Measurements from ENCODE around the gene ADAMTSL2. TPM values are rescaled to one million over a fixed set of nuclear protein-coding genes. Genes with fewer than 3 reads are reported as not detected.

The ADAMTSL2 gene
- total RNA-seq, 4 donors from 2014 or later = 0.34 to 0.75 (median 0.57) TPM

DNA sequence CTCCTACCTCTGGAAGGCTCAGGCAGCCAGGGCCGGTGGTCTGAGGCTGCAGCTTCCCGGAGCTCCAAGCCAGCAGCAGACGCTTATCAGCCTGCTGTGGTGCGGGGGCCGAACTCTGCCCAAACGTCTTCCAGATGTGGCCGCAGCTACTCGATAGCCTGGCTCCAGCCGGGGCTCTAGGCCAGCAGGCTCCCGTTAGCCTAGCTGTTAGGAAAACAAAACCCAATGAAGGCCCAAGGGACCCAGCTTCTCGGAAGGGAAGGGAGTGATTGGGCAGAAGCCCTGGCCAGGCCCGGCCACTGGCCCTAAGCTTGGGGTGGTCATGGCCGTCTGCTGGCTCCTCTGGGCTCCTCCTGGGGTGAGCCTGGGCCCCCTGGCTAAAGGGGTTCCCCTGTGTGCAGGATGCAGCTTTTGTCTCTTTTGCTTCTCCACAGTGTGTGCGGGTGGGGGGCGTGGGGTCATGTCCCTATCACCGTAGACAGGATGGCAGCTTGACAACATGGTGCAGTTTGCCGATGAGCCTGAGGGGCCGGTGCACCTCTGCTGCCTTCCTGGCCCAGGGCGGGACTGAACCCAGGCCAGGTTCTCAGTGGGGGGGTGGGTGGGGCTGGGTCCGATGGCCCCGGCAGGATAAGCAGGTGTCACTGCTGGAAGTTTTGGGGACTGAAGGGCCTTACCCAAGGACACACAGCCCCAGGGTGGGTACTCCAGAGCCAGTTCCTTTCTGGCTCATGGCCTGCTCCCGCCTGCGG, 28.4 kb upstream of the ADAMTSL2 start:
- TF ChIP-seq, protein P1, sequence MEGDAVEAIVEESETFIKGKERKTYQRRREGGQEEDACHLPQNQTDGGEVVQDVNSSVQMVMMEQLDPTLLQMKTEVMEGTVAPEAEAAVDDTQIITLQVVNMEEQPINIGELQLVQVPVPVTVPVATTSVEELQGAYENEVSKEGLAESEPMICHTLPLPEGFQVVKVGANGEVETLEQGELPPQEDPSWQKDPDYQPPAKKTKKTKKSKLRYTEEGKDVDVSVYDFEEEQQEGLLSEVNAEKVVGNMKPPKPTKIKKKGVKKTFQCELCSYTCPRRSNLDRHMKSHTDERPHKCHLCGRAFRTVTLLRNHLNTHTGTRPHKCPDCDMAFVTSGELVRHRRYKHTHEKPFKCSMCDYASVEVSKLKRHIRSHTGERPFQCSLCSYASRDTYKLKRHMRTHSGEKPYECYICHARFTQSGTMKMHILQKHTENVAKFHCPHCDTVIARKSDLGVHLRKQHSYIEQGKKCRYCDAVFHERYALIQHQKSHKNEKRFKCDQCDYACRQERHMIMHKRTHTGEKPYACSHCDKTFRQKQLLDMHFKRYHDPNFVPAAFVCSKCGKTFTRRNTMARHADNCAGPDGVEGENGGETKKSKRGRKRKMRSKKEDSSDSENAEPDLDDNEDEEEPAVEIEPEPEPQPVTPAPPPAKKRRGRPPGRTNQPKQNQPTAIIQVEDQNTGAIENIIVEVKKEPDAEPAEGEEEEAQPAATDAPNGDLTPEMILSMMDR (IDR thresholded peaks at IDR 0.05; ENCODE audit: low read depth) = no peak

DNA sequence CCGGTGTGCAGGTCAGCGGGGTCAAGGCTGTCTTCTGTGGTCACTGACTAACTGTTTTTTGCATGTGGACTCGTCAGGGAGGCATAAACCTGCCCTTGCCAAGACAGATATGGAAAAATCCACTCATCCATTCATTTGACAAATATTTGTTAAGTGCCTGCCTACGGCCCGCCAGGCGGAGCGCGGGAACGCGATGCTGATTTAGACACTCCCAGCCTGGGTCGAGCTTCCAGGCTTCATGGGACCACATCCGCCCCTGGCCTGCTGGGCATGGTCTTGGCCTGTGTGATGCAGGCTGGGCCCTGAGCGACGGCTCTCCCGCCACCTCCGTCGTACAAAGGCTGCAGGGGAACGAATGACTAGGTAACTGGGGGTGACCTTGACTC, 27.9 kb upstream of the ADAMTSL2 start:
- TF ChIP-seq, protein P1 (IDR thresholded peaks at IDR 0.05; ENCODE audit: low read depth) = no peak

DNA sequence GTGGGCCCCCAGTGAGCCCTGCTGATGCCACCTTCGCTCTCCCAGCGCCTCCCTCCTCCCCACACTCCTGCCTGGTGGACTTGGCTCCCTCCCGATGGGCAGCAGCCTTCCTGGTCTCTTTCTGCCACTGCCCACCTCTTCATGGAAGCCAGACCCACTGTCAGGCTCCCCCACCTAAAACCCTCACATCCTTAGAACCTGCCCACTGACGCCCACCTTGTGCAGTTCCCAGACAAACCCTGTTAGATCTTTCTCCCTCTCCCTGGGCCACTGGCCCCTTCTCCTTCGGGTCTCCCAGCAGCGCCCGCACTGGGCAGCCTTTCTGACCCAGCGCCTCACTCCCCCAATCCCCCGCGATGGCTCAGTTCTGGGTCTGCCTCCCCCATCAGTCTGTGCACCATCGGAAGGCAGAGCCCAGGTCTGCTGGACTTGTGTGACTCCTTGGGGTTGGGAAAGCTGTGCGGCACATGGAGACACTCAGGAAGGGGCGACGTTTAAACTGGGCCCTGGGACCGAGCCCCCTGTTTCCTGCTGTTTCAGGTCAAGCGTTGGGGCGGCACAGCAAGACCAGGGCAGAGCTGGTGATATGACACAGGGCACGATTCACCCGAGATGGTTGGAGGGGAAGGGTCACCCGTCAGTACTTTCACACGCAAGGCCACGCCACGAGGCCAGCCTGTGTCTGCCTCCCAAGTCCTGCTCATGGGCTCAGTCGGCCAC, 27.1 kb upstream of the ADAMTSL2 start:
- TF ChIP-seq, protein P1 (IDR thresholded peaks at IDR 0.05; ENCODE audit: low read depth) = no peak

DNA sequence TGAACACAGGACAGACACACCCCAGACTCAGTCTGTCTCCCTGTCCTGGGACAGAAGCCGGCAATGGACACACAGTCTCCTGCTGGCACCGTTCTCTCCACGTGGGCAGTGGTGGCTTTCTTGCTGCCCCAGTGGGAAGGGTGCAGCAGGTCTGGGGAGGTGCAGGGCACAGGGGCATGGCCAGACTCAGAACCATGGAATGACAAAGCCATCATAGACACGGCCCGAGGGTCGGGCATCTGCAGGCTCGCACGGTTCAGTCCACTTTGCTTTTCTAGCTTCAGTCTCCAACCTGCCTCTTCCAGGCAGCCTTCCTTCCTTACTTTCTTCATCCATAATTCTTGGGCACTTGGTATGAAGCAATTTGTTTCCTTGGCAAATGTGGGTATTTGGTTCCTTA, 26.5 kb upstream of the ADAMTSL2 start:
- TF ChIP-seq, protein P1 (IDR thresholded peaks at IDR 0.05; ENCODE audit: low read depth) = no peak

DNA sequence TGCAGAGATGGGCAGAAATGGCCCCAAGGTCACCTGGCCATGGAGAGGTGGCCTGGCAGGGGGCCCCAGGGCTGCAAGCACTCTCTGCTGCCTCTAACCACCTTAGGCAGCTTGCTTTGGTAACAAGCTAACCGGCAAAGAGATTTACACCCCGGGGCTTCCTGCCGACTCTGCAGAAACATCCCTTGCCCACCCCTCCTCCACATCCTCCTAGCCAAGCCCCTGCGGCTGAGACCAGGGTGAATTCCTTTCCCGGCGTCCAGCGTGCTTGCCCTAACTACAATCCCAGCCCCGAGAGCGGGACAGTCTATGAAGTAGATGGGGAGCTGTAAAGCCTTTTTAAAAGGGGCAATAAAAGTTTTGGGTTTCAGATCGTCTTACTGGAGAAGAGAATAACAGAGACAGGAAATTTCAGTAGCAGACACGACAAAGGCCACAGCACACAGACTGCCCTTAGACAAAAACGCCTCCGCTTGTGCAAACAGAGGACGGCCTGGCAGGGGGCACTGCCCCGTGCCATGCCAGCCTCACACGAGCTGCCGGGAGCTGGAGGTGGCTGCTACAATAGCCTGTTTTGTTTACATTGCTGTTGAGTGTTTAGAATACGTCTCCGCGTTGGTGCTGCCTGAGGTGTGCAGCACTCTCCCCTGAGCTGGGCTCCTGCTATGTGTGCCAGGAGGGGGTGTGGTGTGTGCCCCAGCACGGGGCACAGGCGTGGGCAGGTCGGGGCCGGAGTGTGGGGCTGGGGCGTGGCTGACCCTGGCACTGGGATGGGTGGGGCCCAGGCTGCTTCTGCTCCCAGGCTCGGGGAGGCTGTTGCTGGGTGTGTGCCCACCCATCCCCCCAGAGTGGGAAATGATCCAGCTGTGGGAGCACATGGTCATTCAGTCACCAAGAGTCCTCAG, 25.1 kb upstream of the ADAMTSL2 start:
- TF ChIP-seq, protein P1 (IDR thresholded peaks at IDR 0.05; ENCODE audit: low read depth) = no peak

DNA sequence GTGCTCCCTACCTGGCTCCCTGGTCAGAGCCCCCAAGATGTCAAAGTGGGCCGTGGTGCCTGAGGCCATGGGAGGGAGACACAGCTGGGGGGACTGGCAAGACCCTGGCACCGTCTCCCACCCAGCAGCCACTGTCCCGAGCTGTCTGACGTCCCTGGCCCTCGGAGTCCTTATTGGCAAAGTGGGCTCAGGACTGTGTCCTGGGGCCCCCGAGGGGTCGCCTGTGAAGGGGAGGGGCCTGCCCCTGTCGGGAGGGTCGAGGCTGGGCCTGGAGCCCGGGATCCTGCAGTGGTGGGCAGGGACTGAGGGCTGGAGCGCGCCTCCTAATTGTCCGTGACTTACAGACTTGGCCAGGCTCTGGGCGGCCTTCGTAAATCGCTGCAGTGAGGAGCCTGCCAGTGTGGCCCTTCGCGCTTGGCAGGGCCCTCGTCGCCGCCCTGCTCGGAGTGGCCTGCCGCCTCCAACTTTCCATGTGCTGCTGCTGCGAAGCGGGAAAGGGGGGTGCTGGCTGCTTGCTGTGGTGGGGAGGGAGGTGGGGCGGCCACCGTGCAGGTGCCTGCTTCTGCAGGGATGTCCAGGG, 23.5 kb upstream of the ADAMTSL2 start:
- TF ChIP-seq, protein P1 (IDR thresholded peaks at IDR 0.05; ENCODE audit: low read depth) = no peak

All from subcutaneous adipose tissue (tissue), 4 donors.